HepG2 (cell line): ENCODE data around the gene IFITM10.

Experiments used
- CTCF ChIP-seq: sonication (generic); formaldehyde crosslinking; IDR thresholded peaks from 2 replicates; pipeline ENCODE4 v1.5.0; 2020; ENCODE audit warnings: mild to moderate bottlenecking, missing genetic modification reagents, moderate library complexity
- FOXA1 ChIP-seq, 2 experiments: fragments of 450-650 bp in 1 of 2; sonication (generic) in 1 of 2; formaldehyde crosslinking in 1 of 2; IDR thresholded peaks; 2 replicates each; pipeline versions ENCODE4 v1.4.0 to v1.6.1; 2016 to 2020; ENCODE audit warnings: missing genetic modification reagents in 1 of 2

DNA sequence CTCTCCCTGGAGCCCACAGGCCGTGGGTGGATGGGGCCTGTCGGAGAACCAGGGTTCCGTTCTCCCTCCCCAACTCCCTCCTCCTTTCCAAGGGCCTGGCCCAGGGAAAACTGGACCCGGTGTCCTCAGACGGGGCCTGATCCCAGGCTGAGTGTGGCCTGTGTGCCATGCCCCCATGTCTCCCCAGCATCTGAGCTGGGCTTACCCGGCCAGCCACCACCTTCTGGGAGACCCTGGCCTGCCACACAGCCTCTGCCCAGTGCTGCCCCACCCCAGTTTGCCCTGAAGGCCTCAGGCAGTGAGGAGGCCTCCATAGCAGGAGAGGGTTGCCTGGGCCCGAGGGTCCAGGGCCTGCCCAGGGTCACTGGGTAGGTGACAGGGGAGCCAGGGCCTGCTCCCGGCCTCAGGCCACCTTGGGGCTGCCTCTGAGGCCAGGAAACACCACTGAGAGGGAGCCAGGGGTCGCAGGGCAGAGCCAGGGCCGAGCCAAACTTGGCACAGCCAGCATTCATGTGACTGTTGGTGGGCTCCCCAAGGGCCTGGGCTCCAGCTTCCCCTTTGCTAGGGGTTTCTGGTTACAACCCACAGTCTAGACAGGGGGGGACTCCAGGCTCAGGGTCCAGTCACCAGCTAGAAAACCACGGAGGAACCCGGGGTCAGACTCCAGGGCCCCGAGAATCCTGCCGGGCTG is 590 bp upstream of the IFITM10 start:
- TF ChIP-seq CTCF (CRISPR knock-in tag) (no peak), FOXA1 (IDR thresholded peaks at IDR 0.05) (no peak), FOXA1 (CRISPR knock-in tag; IDR thresholded peaks at IDR 0.05) (no peak)
